ENCODE measurements around the gene GSG1L2.

The GSG1L2 gene

DNA sequence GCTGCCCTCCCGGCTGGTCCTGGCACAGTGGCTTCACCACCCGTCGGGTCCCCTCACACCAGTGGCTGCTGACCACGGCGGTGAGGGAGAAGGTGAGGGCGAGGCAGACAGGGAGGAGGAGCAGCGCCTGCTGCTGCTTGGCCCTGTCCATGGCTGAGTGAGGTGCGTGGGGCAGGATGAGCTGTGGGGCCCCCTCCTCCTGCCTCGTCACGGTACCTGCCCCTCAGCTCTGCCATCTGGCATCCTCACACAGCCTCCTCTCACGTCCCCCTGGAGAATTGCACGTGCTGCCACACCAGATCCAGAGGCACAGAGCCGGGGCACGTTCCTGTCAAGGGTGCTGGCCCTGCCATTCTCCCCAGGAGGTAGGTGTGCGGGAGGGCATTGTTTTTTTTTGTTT lies at the start of gene GSG1L2:
TSS of gene GSG1L2 (minus strand) at position 159 of the 400 bp plus-strand sequence. CDS start at position 151, 8 bp downstream.
- FAIRE-seq, result no peak
- no peak for DNase-seq (ENCODE audit: insufficient read length, low spot score)

DNA sequence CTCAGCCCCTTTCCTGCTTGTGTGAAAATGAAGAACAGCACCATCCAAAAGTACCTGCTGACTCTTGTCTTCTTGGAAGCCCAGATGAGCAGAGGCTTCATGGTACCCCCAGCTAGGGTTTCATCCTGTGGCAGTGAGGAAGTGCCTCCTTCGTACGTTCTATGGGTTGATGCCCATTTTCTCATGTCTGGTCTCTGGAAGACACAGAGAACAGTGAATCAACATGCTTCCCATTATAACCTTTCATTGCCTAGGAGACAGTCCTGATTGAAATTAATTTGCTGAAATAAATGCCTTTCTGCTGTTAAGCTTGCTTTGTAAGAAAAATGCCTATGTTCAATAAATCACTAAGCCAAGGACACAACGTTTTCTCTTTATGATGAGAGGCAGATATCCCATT lies 46.7 kb upstream of the GSG1L2 start:
- FAIRE-seq (no peak), DNase-seq (ENCODE audit: insufficient read length, low spot score) (no peak)

DNA sequence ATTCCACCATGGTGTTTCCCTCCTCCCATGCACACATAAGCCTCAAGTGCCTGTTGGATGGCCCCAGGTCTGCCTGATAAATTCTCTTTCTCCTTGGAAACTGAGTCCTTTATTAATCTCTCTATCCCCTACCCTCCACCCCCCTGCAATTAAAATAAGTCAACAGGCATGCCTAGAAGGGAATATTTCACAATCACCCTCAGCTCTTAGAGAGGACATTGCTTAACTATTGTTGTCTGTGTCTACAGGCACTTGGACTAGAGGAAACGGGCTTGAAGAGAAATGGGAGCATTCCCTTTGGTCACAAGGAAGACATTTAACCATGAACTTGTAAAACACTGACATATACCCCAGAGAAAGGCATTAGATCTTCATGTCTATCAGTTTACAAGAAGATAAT lies 43.7 kb upstream of the GSG1L2 start:
- DNase-seq (ENCODE audit: insufficient read length, low spot score), result no peak
- no peak for FAIRE-seq

DNA sequence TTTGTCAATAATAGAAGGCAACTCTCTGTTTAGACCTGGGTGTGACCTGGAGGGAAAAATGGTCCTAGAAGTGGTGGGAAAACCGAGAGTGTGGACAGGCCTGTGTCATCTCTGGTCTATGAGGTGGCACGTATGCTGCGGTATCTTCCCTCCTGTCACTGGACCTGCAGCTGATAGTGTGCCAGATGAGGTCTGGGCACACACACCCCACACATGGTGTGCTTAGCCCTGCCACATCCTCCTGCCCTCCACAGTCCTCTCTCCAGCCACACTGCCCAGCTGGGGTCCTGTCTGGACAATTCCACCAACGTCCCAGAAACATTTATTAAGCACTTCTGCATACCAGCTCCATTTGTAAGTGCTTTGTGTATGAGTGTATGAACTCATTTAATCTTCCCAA lies 41.1 kb upstream of the GSG1L2 start:
- no peak for FAIRE-seq

DNA sequence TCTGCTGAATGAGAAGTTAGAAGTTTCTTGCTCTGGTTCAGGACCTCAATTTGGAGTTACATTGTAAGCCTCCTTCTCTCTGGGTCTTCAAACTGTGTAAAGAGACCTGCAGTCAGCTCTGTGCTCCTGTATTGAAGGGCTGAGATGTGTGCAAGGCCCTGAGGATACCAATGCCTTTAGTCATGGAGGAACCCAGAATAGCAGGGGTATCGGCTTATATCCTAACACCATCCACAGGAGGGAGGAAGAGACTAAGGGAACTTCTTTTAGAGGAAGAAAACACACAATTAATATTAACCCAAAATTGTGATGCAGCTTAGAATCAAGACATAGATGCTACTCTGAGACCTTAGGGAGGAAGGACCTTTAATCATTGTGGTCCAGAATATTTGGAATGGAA lies 40.3 kb upstream of the GSG1L2 start:
- FAIRE-seq, result no peak

More for the DNA sequence above, 41.1 kb upstream of the GSG1L2 start:
- DNase-seq (ENCODE audit: insufficient read length, low spot score), result no peak

DNA sequence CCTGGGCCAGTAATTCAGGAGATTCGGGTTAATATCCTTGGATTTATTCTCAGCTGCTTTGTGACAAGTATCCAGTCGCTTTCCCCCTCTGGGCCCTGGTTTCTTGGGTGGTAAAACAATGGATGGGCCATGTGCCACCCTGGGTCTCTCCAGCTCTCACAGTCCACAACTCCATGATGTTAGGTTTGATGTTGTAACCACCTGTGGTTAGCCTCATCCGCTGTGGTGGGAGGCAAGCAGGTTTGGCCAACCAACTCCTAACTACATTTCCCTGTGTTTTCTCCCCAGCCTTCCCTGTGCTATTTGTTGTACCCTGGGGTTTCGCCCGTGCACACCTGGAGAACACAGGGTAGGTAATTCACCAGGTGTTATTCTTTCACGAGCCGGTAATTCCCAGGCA lies 39.0 kb upstream of the GSG1L2 start:
- FAIRE-seq, result no peak
- no peak for DNase-seq (ENCODE audit: insufficient read length, low spot score)

More for the DNA sequence above, 40.3 kb upstream of the GSG1L2 start:
- DNase-seq (ENCODE audit: insufficient read length, low spot score), result no peak

DNA sequence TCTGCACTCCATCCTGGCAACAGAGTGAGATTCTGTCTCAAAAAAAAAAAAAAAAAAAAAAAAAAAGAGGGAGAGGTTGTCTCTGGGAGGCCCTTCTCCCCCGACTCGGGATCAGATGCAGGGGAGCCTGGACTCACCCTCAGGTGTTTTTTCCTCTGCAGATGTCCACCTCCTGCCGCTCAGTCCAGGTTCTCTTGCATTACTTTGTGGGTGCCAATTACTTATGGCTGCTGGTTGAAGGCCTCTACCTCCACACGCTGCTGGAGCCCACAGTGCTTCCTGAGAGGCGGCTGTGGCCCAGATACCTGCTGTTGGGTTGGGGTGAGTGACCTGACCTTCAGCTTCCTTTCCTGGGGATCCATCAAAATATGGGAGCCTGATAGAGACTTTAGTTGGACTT lies 37.9 kb upstream of the GSG1L2 start:
- DNase-seq (ENCODE audit: insufficient read length, low spot score) (no peak), FAIRE-seq (no peak)

DNA sequence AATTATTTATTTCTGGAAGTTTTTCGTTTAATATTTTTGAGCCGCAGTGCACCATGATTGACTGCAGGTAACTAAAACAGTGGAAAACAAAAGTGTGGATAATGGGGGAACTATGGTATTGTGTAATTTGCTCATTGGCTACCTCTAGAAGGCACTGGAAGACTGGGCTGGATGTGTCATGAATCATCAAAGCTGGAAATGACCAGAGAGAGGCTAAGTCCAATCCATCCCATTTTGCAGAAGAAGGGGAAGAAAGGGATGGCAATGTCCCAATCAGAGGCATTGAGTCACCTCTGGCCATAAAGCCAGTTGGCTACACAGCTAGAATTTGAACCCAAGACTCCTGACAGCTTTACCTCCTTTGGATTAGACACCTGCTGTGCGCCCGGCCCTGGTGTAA lies 33.2 kb upstream of the GSG1L2 start:
- no peak for FAIRE-seq
- no peak for DNase-seq (ENCODE audit: insufficient read length, low spot score)

DNA sequence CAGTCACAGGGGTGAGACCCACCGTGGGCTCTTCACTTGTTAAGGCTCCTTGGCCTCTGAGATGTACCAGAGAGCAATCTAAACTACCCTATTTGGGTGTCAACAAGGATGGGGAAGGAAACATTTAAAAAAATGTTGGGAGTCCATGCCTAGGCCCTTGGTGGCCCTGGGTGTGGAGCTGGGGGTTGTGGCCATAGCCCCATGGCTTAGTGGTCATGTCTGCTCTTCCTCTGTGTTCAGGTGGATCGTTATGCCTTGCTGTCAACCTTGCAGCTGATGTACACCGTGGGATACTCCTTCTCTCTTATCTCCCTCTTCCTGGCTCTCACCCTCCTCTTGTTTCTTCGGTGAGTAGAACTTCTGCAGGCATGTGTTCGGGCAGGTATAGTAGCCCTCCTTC lies 32.4 kb upstream of the GSG1L2 start:
- FAIRE-seq (no peak), DNase-seq (ENCODE audit: insufficient read length, low spot score) (no peak)

DNA sequence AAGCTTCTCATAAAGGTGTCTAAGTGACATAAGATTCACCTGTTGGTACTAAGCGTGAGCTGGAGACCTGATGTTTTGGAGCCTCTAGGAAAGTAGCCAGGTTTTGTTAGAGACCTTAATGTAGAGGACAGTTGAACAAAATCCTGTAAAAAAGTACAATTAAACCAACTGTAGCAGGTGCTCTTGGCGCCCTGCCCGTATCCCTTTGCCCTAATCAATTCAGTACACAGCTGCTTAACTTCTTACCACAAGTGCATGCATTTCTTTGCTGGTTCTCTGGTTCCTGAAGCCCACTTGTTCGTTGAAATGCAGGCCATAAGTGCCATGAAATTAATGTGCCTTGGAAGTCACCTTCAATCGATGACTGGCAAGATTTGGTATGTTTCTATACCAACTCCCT lies 28.3 kb upstream of the GSG1L2 start:
- FAIRE-seq, result no peak

DNA sequence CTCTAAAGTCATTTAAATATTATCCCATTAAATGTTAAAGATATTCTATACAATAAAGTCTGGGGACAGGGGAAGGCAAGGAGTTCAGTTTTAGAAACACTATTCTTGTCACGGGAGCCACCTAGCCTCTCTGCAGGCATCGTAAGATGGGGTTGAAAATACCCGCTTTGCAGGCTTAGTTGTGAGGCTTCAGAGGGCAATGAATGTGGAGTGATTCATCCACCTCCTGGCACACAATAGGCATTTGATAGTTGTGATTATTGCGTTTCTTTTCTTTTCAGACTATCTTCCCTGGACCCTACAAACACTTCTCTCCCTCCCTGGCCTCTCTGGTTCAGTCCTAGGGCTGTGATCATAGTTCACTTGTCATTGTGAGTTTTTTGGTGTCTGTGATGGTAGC lies 23.4 kb upstream of the GSG1L2 start:
- DNase-seq (ENCODE audit: insufficient read length, low spot score) (no peak), FAIRE-seq (no peak)

More for the DNA sequence above, 28.3 kb upstream of the GSG1L2 start:
- DNase-seq (ENCODE audit: insufficient read length, low spot score), result no peak

DNA sequence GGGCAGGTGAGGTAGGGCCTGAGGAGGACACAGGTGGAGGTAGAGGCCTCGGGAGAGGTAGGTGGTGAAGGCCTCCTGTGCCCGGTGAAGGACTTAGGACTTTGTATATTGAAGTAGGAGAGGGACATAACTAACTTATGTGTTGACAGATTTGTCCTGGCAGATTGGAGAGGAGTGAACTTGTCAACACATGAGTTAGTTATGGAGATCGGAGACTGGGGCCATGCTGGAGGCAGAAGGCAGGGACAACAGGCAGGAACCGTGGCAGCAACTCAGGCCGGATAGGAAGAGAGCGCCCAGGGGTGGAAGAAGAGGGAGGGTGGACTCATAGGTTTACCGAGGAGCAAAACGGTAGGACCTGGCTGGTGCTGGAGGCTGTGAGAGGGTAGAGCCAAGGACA lies 22.3 kb upstream of the GSG1L2 start:
- DNase-seq (ENCODE audit: insufficient read length, low spot score), result no peak
- FAIRE-seq, result no peak

DNA sequence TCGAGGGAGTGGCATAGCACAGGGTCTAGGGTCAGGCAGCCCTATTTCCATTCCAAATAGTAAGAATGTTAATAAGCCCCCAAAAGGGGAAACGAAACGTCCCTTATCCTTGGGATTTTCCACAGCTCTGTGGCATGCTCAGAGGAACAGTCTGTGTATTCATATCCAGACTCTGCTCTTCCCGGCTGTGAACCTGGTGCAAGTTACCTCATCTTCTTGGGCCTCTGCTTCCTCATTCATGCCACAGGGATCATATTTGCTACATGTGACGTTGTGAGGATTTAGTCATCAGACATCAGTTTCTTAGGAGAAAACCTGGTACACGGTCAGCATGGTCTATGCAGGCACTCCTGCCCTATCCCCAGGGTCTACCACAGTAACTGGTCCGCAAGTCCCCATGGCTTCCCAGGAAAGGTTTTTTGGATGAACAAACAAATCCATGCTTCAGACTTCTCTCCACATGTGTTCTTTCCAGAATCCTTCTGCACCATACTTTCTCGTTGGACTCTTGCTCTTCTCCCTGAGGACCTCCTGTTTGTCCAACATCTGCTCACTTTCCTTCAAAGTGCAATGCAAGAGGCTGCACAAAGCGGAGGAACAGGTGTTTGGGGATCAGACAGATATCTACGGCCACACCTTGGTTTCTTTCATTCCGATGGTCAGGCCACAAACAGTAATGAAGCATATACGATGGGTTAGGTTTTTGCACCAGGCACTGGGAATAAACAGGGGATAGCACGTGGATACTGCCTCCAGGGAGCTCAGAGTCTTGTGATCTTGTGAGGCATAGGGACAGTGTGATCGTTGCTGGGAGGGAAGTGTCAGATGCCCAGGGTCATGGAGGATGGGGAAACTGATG lies 21.5 kb upstream of the GSG1L2 start:
- FAIRE-seq, result no peak

DNA sequence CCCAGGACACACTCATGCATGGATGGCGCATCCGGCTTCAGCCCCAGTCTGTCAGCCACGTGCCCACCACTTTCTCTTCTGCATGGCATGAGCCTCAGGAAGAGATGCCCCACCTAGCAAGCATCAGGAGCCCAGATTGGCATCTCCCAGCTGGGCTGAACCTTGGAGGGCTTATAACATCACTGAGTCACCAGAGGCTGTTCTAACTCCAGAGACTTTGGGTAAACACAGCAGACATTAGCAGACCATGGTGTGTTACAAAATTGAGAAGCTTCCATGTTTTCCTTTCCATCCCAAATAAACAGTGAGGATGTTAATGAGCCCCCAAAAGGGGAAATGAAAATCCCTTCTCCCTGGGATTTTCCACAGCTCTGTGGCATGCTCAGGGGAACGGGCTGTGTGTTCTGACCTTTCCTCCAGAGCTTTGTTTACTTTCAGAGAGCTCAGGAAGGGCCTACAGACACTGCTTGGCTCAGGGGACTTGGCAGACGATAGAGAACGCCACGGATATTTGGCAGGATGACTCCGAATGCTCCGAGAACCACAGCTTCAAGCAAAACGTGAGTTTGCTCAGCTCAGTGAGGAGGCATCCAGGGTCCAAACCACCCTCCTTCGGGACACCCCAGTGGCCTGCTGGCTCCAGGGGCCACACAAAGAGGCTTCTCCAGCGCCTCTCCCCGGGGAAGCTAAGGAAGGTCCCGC lies 20.3 kb upstream of the GSG1L2 start:
- DNase-seq (ENCODE audit: insufficient read length, low spot score) (no peak), FAIRE-seq (no peak)

More for the DNA sequence above, 21.5 kb upstream of the GSG1L2 start:
- no peak for DNase-seq (ENCODE audit: insufficient read length, low spot score)

DNA sequence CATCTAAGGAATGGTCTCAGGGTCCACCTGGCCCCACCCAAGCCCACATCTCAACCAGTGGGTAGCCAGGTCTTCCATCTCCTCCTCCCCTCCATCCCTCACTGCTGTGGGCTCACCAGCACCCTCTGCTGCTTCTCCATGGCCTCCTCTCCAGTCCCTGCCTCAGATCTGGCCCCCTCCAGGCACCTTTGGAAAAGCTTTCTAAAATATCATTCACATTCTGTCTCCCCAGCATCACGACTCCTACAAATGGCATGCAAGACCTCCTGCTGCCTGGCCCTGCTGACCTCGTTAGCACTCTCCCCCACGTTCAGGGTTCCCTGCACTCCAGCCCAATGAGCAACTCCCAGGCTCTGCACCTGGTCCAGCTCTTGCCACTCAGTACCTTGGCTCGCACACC lies 17.6 kb upstream of the GSG1L2 start:
- DNase-seq (ENCODE audit: insufficient read length, low spot score), result no peak
- FAIRE-seq, result no peak

DNA sequence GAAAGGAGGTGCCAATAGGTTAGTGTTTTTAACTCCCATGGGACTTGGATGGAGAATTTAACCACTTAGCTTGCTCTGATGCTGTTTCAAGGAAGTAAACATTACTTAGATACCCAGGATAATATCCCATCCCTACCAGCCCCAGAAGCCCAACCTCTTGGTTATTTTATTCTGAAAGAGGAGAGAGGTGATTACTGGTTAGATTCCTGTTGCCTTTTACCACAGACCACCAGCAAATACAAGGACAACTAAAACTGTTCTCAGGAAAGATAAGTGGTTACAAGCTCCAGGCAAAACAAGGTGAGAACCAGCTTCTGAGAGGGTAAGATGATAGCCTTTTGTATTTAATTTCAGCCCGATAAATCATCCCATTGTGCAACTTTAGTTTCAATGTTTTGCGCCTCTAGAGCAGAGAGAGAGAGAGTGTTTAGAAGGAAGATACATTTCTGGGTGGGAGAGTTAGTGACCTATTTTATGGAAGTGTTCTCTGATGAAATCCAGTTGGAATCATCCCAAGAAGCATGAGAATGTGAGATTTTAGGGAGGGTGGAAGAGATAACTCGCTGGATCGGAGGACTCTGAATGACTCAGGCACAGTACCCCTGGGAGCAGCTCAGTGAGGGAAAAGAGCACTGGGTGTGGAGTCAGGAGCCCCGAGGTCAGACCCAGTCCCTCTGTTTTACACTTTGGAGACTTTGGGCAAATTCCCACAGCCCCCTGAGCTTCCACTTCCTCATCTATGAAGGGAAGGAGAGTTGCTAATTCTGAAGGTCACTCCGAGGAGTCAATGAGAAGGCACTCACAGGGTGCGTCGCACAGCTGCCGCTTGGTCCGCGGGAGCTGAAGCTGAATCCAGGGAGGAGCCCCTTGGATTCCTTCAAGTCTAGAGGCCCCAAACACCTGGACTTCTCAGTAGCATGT lies 15.9 kb upstream of the GSG1L2 start:
- no peak for FAIRE-seq
- no peak for DNase-seq (ENCODE audit: insufficient read length, low spot score)

DNA sequence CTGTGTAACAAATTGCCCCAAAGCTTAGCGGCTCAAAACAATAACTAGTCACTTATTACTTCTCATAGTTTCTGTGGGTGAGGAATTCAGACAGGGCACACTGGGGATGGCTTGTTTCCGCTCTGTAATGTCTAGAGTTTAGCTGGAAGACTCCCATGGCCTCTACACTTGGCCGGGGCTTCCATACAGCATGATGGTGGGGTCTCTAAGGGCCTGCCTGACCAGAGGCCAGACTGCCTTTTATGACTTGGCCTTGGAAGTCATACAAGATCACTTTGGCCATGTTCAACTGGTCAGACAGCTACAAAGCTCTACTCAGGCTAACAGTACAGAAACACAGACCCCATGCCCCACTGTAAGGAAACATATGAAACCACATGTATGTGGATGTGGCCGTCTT lies 12.0 kb upstream of the GSG1L2 start:
- FAIRE-seq, result no peak
- DNase-seq (ENCODE audit: insufficient read length, low spot score), result no peak

DNA sequence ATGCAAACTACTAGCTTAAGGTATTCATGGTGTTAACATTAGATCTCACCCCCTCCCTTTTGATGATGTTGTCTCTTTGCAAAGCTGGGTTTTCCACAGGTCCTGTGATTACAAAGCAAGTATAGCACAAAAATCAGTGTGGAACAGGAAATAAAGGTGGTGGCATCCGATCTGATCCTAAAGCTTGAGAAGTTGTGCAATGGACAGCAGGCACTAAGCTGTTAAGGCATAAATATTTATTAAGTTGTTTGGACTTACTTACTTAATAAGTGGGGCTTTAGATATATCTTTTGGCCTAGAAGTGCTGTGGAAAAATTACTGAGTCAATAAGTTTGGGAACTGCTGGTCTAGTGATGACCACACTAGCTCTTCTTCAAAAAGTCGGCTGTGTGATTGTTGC lies 8.8 kb upstream of the GSG1L2 start:
- FAIRE-seq (no peak), DNase-seq (ENCODE audit: insufficient read length, low spot score) (no peak)

DNA sequence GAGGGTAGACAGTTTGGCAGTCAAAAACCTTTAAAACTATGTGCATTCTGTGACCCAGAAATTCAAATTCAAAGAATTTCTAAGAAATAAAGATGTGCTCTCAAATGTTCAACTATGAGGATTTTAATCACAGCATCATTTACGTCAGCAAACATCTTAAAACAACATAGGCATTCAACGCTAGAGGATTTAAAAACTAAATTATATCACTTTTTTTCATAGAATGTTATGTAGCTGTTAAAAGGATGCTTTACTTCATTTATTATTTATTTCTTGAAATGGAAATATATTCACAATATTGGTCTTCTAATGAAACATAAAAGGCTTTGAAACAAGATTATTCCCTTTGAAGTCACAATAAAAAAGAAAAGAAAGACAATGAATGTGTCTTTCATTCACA lies 7.5 kb upstream of the GSG1L2 start:
- no peak for DNase-seq (ENCODE audit: insufficient read length, low spot score)
- FAIRE-seq, result no peak

DNA sequence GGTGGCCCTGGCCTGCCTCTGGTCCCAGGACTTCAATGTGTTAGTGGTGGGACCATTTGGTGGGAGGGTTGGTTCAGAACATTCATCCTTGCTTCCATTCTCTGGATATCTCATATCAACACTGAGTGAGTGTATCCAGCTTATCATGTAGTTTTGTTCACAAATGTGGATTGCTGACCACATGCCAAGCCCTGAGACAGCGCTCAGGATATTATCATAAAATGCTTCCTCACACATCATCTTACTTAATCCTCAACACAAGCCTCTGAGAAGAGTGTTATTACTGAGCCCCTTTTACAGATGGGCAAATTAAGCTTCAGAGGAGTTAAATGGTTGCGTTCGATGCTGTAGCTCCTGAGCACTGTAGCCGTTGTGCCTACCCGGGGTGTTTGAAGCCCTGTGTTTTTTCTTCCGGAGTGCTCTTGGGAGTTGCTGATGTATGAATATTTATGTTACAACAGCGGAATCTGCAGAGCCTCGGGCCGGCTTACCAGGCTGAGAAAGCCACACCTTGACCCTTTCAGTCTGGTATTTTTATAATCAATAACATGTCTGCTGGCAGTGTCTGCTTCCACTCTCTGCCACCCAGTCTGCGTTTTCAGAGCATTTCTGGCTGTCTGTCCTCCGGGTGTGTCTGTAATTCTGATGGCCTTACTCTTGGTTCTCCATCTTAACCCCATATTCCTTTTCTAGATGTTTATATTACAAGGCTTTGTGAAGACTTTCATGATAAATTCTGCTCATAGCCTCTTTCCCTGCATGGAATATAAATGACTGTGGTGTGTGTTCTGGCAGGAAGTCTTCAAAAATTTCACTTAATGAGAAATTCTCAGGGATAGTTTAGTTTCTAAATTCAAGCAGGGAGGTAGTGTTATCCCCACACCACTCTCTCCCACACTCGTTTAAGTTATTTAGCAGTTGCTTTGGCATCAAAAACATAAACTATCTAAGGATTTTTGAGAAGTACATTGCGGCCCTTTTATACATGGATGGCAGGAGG lies 6.7 kb upstream of the GSG1L2 start:
- DNase-seq (ENCODE audit: insufficient read length, low spot score), result no peak

More for the DNA sequence above, 6.7 kb upstream of the GSG1L2 start:
- FAIRE-seq, result no peak
